ENCODE measurements around the gene ATF2.
"Not testable (repeated sequence)": the region's sequence is repeated elsewhere in the genome, so short reads cannot be mapped to it uniquely, and the experiment has no call there.

The ATF2 gene

DNA sequence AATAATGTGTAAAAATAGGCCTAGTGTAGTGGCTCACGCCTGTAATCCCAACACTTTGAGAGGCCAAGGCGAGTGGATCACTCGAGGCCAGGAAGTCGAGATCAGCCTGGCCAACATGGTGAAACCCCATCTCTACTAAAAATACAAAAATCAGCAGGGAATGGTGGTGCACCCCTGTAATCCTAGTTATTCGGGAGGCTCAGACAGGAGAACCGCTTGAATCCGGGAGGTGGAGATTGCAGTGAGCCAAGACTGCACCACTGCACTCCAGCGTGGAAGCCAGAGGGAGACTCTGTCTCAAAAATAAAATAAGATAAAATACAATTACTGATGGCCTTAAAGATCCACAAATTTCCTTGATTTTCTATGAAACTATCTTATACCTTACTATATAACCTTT is 3.8 kb downstream of the ATF2 start:
- DNase-seq (ENCODE audit: low read depth) = no peak

GRCh38 chr2:175158894-175159293 is 9.1 kb downstream of the ATF2 start:
- DNase-seq (ENCODE audit: low read depth) = no peak

- DNase-seq (ENCODE audit: low read depth) = no peak
Measured at GRCh38 chr2:175156534-175156933, 11.5 kb downstream of the ATF2 start.

GRCh38 chr2:175154661-175155082 is 13.3 kb downstream of the ATF2 start:
- no peak for DNase-seq (ENCODE audit: low read depth)

DNA sequence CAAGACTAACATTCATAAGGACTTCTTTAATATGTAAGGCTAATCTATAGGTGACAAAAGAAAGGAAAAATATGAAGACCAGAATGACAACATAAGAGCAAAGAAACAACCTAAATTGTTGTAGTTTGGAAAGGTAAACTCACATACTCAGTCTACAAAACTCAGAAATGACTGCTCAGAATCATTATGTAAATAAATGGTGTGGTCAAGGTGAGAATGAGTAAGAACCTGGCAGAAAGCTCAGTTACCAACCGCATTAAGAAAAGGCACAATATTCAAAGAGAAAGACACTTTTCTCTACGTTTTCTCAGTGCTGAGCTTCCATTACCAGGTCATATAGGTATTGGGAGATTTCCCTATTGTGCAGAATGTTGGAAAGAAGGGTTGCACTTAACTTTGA is 15.8 kb downstream of the ATF2 start:
- DNase-seq (ENCODE audit: low read depth) = no peak

DNA sequence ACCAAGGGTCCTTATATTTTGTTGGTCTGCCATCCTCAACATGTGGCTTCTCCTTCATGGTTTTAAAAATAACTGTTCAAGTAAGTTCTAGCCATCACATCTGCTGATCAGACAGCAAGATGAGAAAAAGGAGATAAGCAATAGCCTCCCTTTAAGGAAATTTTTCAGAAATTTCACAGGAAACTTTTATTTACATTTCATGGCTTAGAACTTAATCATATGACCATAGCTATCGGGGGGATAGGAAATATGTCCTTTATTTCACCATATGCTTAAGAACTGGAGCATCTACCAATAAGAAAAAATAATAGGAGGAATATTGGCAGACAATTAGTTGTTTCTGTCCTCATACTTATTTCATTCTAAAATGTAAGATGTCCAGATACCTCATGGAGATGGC is 16.2 kb downstream of the ATF2 start:
- no peak for DNase-seq (ENCODE audit: low read depth)

DNA sequence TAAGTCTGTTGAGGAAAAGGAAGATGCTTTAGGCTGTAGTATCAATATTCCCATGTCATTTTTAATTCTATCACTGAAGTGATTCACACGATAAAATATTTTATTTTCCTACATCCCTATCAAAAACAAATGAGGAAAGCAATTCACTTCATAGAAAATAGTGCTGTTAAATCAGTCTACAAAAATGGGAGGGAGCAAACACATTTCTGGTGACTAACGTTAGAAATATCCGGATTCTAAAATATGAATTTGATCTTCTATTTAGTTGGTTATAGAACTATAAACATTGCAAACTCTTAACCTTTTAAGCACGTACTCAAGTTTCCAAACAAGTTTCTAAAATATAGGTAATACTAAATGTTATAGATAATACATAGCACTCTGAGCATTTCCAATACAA is 20.8 kb downstream of the ATF2 start:
- no peak for DNase-seq (ENCODE audit: low read depth)

DNA sequence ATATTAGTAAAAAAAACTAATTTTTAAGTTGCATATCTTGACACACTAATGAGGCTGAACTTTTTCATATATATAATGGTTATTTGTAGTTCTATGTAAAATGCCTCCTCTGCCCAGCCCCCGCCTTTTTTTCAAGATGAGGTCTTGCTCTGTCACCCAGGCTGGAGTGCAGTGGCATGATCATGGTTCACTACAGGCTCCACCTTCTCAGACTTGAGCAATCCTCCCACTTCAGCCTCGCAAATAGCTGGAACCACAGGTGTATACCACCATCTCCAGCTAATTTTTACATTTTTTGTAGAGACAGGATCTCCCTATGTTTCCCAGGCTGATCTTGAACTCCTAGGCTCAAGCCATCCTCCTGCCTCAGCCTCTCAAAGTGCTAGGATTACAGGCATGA is 24.3 kb downstream of the ATF2 start:
- DNase-seq (ENCODE audit: low read depth) = no peak

- DNase-seq (ENCODE audit: low read depth) = no peak
Measured at GRCh38 chr2:175143191-175143590, 24.8 kb downstream of the ATF2 start.

DNA sequence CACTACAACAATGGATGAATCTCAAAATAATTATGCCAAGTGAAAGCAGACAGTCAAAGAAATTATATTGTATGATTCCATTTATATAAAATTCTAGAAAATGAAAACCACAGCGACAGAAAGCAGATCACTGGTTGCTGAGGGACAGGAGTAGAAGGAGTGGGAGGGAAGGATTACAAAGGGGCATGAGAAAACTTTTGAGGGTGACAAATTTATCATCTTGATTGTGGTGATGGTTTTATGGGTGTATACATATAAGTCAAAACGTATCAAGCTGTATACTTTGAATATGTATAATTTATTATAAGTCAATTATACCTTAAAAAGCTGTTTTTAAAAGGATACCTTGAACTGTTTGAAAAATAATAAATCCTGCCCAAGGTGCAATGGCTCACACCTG is 27.7 kb downstream of the ATF2 start:
- no peak for DNase-seq (ENCODE audit: low read depth)

- no peak for DNase-seq (ENCODE audit: low read depth)
Measured at GRCh38 chr2:175137793-175138192, 30.2 kb downstream of the ATF2 start.

DNA sequence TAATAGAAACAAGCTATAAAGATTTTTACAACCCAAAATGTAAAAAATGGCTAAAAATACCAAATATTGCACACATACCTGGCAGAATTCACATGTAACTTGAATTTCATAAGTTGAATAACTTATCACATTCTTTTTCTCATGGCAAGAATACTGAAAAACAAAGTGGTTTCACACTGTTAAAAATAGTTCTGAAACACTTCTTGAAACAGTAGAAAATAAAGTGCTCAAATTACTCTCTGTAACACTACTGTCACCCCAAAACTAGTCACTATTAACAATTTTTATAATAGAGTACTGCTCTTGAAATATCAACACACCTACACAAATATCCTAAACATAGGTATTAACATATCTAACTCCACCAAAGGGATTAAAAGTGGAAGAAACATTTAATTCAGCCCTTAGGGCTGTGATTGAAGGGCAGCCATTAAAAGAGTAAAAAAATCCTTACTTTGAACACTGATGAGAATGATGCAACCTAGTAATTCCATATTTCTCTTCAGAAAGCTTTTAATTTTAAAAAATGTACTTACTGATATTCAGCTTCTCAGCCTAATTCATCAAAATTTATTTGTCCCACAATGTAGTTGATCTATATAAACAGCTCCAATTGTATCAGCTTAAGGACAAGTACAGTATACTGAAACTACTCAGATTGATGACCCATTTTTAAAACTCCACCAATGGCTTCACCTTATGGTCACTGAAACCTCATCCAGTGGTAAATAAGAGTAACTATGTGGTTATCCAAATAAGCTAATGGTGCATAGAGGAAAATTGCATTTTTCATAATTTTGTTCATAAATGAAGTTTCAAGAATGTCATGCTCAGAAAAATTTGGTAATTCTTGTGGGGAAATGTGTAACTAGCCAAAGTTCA is 31.4 kb downstream of the ATF2 start:
- DNase-seq (ENCODE audit: low read depth) = no peak

DNA sequence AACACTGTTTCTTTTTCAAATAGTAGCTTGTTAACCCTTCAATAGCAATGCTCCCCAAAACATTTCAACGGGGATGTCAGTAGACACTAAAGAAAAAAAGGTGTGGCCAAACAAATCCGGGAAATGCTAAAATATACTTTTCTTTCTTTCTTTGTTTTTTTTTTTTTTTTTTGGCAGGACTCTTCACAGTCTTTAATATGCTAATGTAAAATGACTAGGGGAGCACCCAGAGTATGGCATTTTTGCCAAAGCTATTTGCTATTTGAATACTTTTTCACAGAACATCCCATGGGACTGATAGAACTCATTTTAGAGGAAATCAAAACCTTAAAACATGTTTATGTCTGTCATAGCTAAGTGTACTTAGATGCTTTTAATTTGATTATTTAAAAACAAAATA is 32.1 kb downstream of the ATF2 start:
- no peak for DNase-seq (ENCODE audit: low read depth)

GRCh38 chr2:175135177-175135576 is 32.8 kb downstream of the ATF2 start:
- DNase-seq (ENCODE audit: low read depth) = no peak

DNA sequence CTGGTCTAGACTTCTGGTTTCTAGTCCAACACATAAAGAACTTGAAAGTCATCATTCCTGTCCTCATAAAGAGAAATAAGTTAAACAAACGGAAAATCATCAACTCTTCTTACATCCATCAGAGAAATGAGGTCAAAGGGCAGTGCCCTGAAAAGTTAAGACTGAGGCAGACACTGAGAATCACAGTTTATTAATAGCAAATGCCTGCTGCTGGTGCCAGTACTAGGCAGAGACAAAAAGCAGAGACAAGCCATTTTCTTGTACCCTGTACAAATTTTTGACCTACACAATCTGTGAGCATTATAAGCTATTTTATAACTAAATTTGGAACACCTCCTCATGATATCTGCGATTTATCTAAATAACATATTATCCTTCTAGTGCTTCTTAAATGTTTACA is 36.8 kb downstream of the ATF2 start:
- no peak for DNase-seq (ENCODE audit: low read depth)

- no peak for DNase-seq (ENCODE audit: low read depth)
Measured at GRCh38 chr2:175126661-175127060, 41.3 kb downstream of the ATF2 start.

DNA sequence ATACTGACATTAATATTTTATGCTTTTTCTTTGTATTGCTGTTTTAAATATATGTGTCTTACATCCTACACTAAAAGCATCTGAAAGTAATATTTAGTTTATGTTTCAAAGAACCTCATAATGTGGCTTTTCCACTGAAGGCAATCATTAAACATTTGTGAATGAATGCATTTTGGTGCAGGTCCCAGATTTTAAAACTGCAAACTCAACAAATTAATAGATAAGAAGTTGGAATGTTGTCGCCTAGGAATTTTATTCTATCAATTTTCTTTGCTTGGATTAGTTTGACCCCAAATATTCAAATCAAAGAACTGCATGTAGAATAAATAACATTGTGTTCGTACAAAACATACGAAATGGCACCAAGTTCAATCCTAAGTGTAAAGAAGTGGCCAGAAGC is 44.7 kb downstream of the ATF2 start:
- DNase-seq (ENCODE audit: low read depth) = no peak

DNA sequence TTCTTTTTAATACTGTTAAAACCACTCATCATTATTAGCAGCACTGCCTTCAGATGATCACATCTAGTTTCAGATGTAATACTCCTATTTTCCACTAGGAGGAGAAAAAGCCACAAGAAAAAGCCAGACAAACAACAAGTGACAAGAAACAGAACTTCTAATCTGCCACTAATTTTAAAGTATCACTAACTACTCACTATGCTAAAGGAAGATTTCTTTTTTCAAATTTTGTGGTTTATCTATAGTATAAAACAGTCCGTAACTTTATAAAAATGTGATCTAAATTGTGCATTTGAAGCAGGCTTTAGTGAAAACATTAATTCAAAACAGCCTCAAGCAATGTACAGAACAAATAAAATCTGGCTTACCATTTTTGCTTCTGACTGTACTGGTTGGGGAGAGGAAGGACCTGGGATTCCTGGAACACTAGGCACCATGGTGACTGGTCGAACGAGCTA is 56.8 kb downstream of the ATF2 start:
- DNase-seq (ENCODE audit: low read depth) = no peak

- not testable (repeated sequence) for DNase-seq (ENCODE audit: low read depth)
Measured at GRCh38 chr2:175108091-175108490, 59.9 kb downstream of the ATF2 start.

DNA sequence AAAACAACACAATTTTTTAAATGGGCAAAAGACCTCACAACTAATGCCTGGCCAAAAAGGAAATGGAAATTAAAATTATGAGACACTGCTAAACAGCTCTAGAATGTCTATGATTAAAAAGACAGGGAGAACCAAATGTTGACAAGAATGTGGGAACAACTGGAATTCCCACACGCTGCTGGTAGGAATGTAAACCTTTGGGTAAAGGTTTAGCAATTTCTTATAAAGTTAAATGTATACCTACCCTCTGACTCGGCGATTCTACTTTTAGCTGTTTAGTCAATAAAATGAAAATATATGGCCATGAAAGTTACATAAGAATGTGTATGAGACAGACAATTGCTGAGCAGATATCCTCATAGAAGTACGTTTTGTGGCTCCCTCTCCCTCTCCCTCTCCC is 60.9 kb downstream of the ATF2 start:
- DNase-seq (ENCODE audit: low read depth) = no peak

- DNase-seq (ENCODE audit: low read depth) = no peak
Measured at GRCh38 chr2:175103191-175103590, 64.8 kb downstream of the ATF2 start.

DNA sequence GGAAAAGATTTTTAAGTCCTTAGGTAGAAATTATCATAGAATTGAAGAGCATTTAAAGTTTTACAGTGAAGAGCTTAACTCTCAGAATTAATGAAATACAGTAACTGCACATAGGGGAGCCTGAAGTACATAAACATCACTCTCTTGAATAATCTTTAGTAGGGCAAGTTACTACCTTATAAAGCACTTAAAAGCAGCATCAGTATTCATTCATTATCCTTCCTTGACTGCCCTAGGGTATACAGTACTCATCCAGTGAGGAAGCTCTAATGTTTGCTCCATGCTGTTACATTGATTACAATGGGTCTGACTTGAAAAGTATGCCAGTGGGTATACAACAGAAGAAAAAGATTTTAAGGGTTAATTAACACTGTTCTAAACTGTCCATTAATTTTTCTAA is 66.5 kb downstream of the ATF2 start:
- no peak for DNase-seq (ENCODE audit: low read depth)

- no peak for DNase-seq (ENCODE audit: low read depth)
Measured at GRCh38 chr2:175097297-175097696, 70.7 kb downstream of the ATF2 start.

DNA sequence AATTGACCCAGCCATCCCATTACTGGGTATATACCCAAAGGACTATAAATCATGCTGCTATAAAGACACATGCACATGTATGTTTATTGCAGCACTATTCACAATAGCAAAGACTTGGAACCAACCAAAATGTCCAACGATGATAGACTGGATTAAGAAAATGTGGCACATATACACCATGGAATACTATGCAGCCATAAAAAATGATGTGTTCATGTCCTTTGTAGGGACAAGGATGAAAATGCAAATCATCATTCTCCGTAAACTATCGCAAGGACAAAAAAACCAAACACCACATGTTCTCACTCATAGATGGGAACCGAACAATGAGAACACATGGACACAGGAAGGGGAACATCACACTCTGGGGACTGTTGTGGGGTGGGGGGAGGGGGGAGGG is 83.9 kb downstream of the ATF2 start:
- DNase-seq (ENCODE audit: low read depth) = not testable (repeated sequence)
